ENCODE results near the gene ERICH3.

DNA sequence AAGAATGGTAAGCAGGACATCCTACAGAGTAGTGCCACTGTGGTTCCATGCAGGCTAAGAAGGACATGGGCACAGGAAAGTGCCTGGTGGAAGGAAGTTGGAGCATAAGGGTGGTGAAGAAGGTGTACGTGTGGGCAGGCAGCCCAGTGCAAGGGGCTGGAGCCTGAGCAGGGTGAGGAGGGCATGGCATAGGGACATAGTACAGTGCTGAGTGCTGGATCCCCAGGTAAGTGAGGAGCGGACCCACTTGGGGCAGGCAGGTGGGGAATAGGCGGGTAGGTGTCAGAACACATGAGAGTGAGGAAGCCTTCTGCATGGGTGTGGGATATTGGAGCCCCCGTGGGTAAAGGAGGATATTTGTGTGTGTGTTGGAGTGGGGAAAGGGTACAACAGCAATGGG lies 145.5 kb downstream of the ERICH3 start:
- TF ChIP-seq, protein P1, sequence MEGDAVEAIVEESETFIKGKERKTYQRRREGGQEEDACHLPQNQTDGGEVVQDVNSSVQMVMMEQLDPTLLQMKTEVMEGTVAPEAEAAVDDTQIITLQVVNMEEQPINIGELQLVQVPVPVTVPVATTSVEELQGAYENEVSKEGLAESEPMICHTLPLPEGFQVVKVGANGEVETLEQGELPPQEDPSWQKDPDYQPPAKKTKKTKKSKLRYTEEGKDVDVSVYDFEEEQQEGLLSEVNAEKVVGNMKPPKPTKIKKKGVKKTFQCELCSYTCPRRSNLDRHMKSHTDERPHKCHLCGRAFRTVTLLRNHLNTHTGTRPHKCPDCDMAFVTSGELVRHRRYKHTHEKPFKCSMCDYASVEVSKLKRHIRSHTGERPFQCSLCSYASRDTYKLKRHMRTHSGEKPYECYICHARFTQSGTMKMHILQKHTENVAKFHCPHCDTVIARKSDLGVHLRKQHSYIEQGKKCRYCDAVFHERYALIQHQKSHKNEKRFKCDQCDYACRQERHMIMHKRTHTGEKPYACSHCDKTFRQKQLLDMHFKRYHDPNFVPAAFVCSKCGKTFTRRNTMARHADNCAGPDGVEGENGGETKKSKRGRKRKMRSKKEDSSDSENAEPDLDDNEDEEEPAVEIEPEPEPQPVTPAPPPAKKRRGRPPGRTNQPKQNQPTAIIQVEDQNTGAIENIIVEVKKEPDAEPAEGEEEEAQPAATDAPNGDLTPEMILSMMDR (IDR thresholded peaks at IDR 0.05; ENCODE audit: low read depth, low read length, poor library complexity, severe bottlenecking), result no peak
- no peak for TF ChIP-seq EZH2phosphoT487 (IDR thresholded peaks at IDR 0.05; ENCODE audit: borderline replicate concordance, low read length)
